ENCODE data around the gene EYA4. TPM values are rescaled to one million over a fixed set of nuclear protein-coding genes. Genes with fewer than 3 reads are reported as not detected.

The EYA4 gene
- total RNA-seq, 4 donors from 2014 or later: 1.4 to 3.1 (median 1.6) TPM

GRCh38 chr6:133277900-133278545, 36.9 kb downstream of the EYA4 start:
- WGBS, 2 donors (ENCODE audit: low coverage in 1 of 2): 69 to 89% methylated on average over 4 of the region's 4 CpGs
- H3K27me3 ChIP-seq: no peaks in the 10 kb centered on the region
- no peak overlapping the region for H3K4me3 ChIP-seq
- no peaks in the 10 kb centered on the region for H3K9me3 ChIP-seq
- H3K4me1 ChIP-seq: no peaks in the 10 kb centered on the region
- no peak for ATAC-seq
- H3K27ac ChIP-seq: no peak overlapping the region
- H3K36me3 ChIP-seq: no peaks in the 10 kb centered on the region
- TF ChIP-seq CTCF (IDR thresholded peaks at IDR 0.05): no peak
- no peak for TF ChIP-seq POLR2A (IDR thresholded peaks at IDR 0.05)

DNA sequence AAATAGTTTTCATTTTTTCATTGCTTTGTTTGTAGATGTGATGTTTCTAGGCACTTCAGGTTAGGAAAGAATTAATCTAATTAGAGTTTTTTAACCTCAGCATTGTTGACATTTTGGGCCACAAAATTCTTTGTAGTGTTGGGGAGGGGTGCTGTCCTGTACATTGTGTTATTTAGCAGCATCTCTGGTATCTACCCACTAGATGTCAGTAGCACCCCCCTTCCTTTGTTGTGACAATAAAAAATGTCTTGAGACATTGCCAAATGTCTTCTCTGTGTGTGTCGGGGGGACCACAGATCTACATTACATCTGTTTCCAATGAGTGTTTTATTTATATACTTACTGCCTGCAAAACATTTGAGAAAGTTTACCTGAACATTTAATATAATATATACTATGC, 45.6 kb downstream of the EYA4 start:
- Histone ChIP-seq H3K27ac (no peak overlapping the region), H3K4me3 (no peak overlapping the region), H3K36me3 (no peaks in the 10 kb centered on the region), H3K4me1 (peaks cover 0 to 12% (median 0%) of the 10 kb centered on the region in 3 donors), H3K9me3 (no peaks in the 10 kb centered on the region), H3K27me3 (no peaks in the 10 kb centered on the region)
- no peak for TF ChIP-seq CTCF (IDR thresholded peaks at IDR 0.05)
- TF ChIP-seq POLR2A (IDR thresholded peaks at IDR 0.05): no peak
- TF ChIP-seq EP300 (IDR thresholded peaks at IDR 0.05): no peak
- TF ChIP-seq POLR2AphosphoS5 (IDR thresholded peaks at IDR 0.05): no peak
- 22% methylated on average over 1 of the region's 1 CpG; no CpG with 5 or more reads in 1 of the 2 donors for WGBS, 2 donors (ENCODE audit: low coverage in 1 of 2)
- no peak for ATAC-seq

- Histone ChIP-seq H3K4me3 (no peak overlapping the region), H3K36me3 (no peaks in the 10 kb centered on the region), H3K27ac (no peak overlapping the region), H3K9me3 (no peaks in the 10 kb centered on the region), H3K27me3 (no peaks in the 10 kb centered on the region), H3K4me1 (peaks cover 0 to 23% (median 0%) of the 10 kb centered on the region in 3 donors)
- no peak for ATAC-seq
- TF ChIP-seq POLR2A (IDR thresholded peaks at IDR 0.05) (no peak), EP300 (IDR thresholded peaks at IDR 0.05) (no peak), CTCF (IDR thresholded peaks at IDR 0.05) (no peak), POLR2AphosphoS5 (IDR thresholded peaks at IDR 0.05) (no peak)
- WGBS, 2 donors (ENCODE audit: low coverage in 1 of 2): 33 to 50% methylated on average over 1 of the region's 1 CpG
Observed at GRCh38 chr6:133288662-133289061, 47.5 kb downstream of the EYA4 start.

DNA sequence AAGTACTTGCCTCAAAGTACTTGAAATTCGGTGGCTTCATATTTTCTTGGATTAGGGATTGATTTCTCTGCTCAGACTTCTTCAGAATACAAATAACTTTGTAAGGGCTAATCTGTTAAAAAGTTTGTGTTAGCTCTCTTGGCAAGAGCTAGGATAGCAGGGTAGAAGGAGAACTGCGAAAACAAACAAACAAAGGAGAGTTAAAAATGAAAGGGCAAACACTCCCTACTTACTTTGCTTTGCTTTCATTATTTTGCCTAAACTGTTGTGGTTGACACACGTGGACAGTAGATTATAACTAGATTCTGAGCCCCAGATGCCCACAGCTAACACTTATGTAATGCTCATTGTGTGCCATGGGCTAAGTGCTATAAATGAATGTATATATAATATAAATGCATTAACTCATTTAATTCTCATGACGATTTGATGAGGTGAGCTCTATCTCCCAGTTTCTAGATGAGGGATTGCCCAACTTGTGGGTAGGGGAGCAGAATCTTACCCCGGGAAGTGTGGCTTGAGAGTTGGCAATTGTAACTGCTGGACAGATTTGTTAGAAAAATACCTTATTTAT, 48.7 kb downstream of the EYA4 start:
- WGBS, 2 donors (ENCODE audit: low coverage in 1 of 2): 73 to 74% methylated on average over 3 to 5 of the region's 5 CpGs
- no peak for ATAC-seq
- Histone ChIP-seq H3K27ac (no peak overlapping the region), H3K9me3 (no peaks in the 10 kb centered on the region), H3K4me3 (no peak overlapping the region), H3K36me3 (no peaks in the 10 kb centered on the region), H3K27me3 (no peaks in the 10 kb centered on the region), H3K4me1 (peaks cover 0 to 23% (median 0%) of the 10 kb centered on the region in 3 donors)
- TF ChIP-seq POLR2AphosphoS5 (IDR thresholded peaks at IDR 0.05) (no peak), POLR2A (IDR thresholded peaks at IDR 0.05) (no peak), CTCF (IDR thresholded peaks at IDR 0.05) (no peak)

DNA sequence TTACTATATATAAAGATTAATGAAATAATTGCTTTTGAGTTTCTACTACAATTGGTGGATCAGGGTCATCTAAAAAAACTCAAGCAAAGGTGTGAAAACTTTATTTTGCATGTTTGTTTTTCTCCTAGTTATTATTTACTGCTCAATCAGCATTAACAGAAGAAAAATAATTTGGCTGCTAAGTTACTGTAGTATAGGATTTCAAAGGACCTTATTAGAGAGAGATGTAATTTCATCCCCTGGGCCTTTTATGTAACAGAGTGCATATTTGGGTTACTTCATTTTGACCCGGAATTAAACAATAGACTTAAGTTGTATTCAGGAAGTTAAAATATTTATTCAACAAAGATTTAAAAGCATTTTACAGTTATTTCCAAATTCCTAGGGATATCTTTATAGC, 49.8 kb downstream of the EYA4 start:
- H3K27ac ChIP-seq: no peak overlapping the region
- H3K9me3 ChIP-seq: no peaks in the 10 kb centered on the region
- no peaks in the 10 kb centered on the region for H3K36me3 ChIP-seq
- no peak for TF ChIP-seq EP300 (IDR thresholded peaks at IDR 0.05)
- TF ChIP-seq CTCF (IDR thresholded peaks at IDR 0.05): no peak
- no peak for TF ChIP-seq POLR2A (IDR thresholded peaks at IDR 0.05)
- TF ChIP-seq POLR2AphosphoS5 (IDR thresholded peaks at IDR 0.05): no peak
- H3K4me1 ChIP-seq: peaks cover 0 to 23% (median 0%) of the 10 kb centered on the region in 3 donors
- no peak for ATAC-seq
- no peaks in the 10 kb centered on the region for H3K27me3 ChIP-seq
- no peak overlapping the region for H3K4me3 ChIP-seq
- WGBS, 2 donors (ENCODE audit: low coverage in 1 of 2): 19 to 62% methylated on average over 1 of the region's 1 CpG
